K562 (cell line): ENCODE results near the gene CYRIA. TPM values are rescaled to one million over a fixed set of nuclear protein-coding genes. Genes with fewer than 3 reads are reported as not detected.

ENCODE experiments used
- ATAC-seq: fragments of 200-7000 bp; cut with Tn5 transposase; 3 replicates; pipeline ENCODE4 v1.9.1; 2020; ENCODE audit warnings: moderate library complexity
- BruUV-seq: library from RNA; stranded (reverse); fragments of 400-500 nt; replicated peaks from 2 replicates; lab custom pipeline; 2021; lab: Mats Ljungman, UMichigan
- CTCF ChIA-PET: fragments of 300-600 bp; formaldehyde crosslinking; extraction: SDS; loops from one replicate; lab custom pipeline; 2021; ENCODE audit warnings: low intra/inter-chr PET ratio; lab: Yijun Ruan, JAX
- POLR2A ChIA-PET: fragments of 300-600, 350-650 bp; sonication (Branson Sonifier 250); formaldehyde crosslinking; extraction: SDS; loops from one replicate; lab custom pipeline; 2021; ENCODE audit warnings: antibody characterized with exemption, inconsistent platforms; lab: Yijun Ruan, JAX
- DNase-seq, 4 experiments: peaks; one replicate each; pipeline versions ENCODE4 v3.0.0 to v3.0.0-alpha.2; 2011 to 2018; ENCODE audit warnings: low spot score in 3 of 4, mixed read lengths in 3 of 4; ENCODE audit errors: extremely low read depth in 1 of 4
- FAIRE-seq: peaks from 2 replicates; lab custom pipeline; 2011; peaks lifted over from hg19 to GRCh38; lab: Jason Lieb, UNC
- H2AFZ ChIP-seq: 2 replicates; pipeline ENCODE4 v1.6.0; 2011; ENCODE audit warnings: low read depth, low read length, control low read depth, inconsistent platforms
- H3K27ac ChIP-seq: fragments of 200-600 bp; 3 replicates; pipeline ENCODE4 v1.8.0; 2011; ENCODE audit warnings: low read depth, mild to moderate bottlenecking, control low read depth, inconsistent platforms, low read length, moderate library complexity, mixed read lengths; ENCODE audit errors: extremely low read depth
- H3K27me3 ChIP-seq, 2 experiments: fragments of 300-600 bp in 1 of 2; 2 replicates in 1 of 2; 3 replicates in 1 of 2; pipeline versions ENCODE4 v1.6.0 to v1.8.0; 2011; ENCODE audit warnings: inconsistent platforms in 2 of 2, low read length in 2 of 2, mild to moderate bottlenecking in 1 of 2, mixed read lengths in 1 of 2, moderate library complexity in 1 of 2; ENCODE audit not compliant: control insufficient read depth in 2 of 2, insufficient read depth in 2 of 2
- H3K36me3 ChIP-seq: fragments of 300-600 bp; 3 replicates; pipeline ENCODE4 v1.8.0; 2011; ENCODE audit warnings: mild to moderate bottlenecking, low read length, inconsistent platforms; ENCODE audit not compliant: control insufficient read depth, insufficient read depth
- H3K4me1 ChIP-seq, 2 experiments: fragments of 200-600 bp in 1 of 2; replicated peaks in 1 of 2; 2 replicates in 1 of 2; 3 replicates in 1 of 2; pipeline versions ENCODE4 v1.5.1 to v1.8.0; 2011; ENCODE audit warnings: inconsistent platforms in 2 of 2, low read length in 2 of 2, mild to moderate bottlenecking in 1 of 2, mixed read lengths in 1 of 2, moderate library complexity in 1 of 2; ENCODE audit not compliant: control insufficient read depth in 2 of 2, insufficient read depth in 2 of 2
- H3K4me2 ChIP-seq: 2 replicates; pipeline ENCODE4 v1.6.1; 2011; ENCODE audit warnings: low read length, control low read depth, inconsistent platforms, mixed read lengths; ENCODE audit not compliant: insufficient read depth
- H3K4me3 ChIP-seq: fragments of 200-600 bp; sonication (generic), shearing (Covaris generic); 2 replicates; pipeline ENCODE4 v1.5.1; 2016; ENCODE audit warnings: control low read depth, inconsistent platforms
- H3K79me2 ChIP-seq: fragments of 200-600 bp; 3 replicates; pipeline ENCODE4 v1.8.0; 2011; ENCODE audit warnings: low read length, inconsistent platforms; ENCODE audit not compliant: control insufficient read depth, insufficient read depth
- H3K9ac ChIP-seq, 2 experiments: 2 replicates each; pipeline versions ENCODE4 v1.6.0 to v1.6.1; 2011; ENCODE audit warnings: low read depth in 2 of 2, low read length in 2 of 2, control low read depth in 1 of 2, inconsistent platforms in 1 of 2, mild to moderate bottlenecking in 1 of 2, mixed read lengths in 1 of 2; ENCODE audit not compliant: insufficient read depth in 1 of 2
- H3K9me1 ChIP-seq: one replicate; pipeline ENCODE4 v1.6.0; 2011; ENCODE audit warnings: inconsistent platforms, mild to moderate bottlenecking, low read length, moderate library complexity; ENCODE audit not compliant: control insufficient read depth, insufficient read depth
- H3K9me3 ChIP-seq: replicated peaks from 2 replicates; pipeline ENCODE4 v1.5.1; 2011; ENCODE audit warnings: low read depth, low read length, inconsistent platforms; ENCODE audit not compliant: control insufficient read depth, insufficient read depth
- H4K20me1 ChIP-seq: replicated peaks from 2 replicates; pipeline ENCODE4 v1.6.1; 2011; ENCODE audit warnings: low read length, inconsistent platforms, mixed read lengths; ENCODE audit not compliant: control insufficient read depth, insufficient read depth
- ATF1 ChIP-seq, 2 experiments: fragments of 450-650 bp in 1 of 2; IDR thresholded peaks; 2 replicates each; pipeline ENCODE4 v1.6.1; 2016; ENCODE audit warnings: missing compliant biosample characterization in 1 of 2, missing genetic modification characterization in 1 of 2
- CREM ChIP-seq: IDR thresholded peaks from 2 replicates; pipeline ENCODE4 v1.6.1; 2014; ENCODE audit warnings: antibody characterized with exemption, low read depth
- FOS ChIP-seq: IDR thresholded peaks from 3 replicates; pipeline ENCODE4 v1.6.1; 2011; ENCODE audit not compliant: insufficient read length; ENCODE audit errors: extremely low read depth
- GTF2E2 ChIP-seq: fragments of 200-800 bp; sonication (Bioruptor generic); IDR thresholded peaks from 2 replicates; pipeline ENCODE4 v1.6.1; 2016; ENCODE audit warnings: missing genetic modification characterization, missing compliant biosample characterization
- HMBOX1 ChIP-seq: sonication (generic); IDR thresholded peaks from 2 replicates; pipeline ENCODE4 v1.6.1; 2016
- LCOR ChIP-seq: sonication (generic); formaldehyde crosslinking; IDR thresholded peaks from 2 replicates; pipeline ENCODE4 v1.8.0; 2022; ENCODE audit warnings: mild to moderate bottlenecking, missing genetic modification reagents
- MEIS2 ChIP-seq: fragments of 450-650 bp; IDR thresholded peaks from 2 replicates; pipeline ENCODE4 v1.6.1; 2014; ENCODE audit warnings: mild to moderate bottlenecking; ENCODE audit not compliant: partially characterized antibody
- MYNN ChIP-seq, 2 experiments: sonication (generic); formaldehyde crosslinking in 1 of 2; IDR thresholded peaks; 2 replicates each; pipeline versions ENCODE4 v1.5.0 to v1.6.1; 2016 to 2020; ENCODE audit warnings: antibody characterized with exemption in 1 of 2, missing genetic modification reagents in 1 of 2
- NR4A1 ChIP-seq, 2 experiments: fragments of 250-450 bp in 1 of 2; fragments of 450-650 bp in 1 of 2; sonication (Bioruptor Pico) in 1 of 2; IDR thresholded peaks; 2 replicates each; pipeline versions ENCODE4 v1.4.0 to v1.6.1; 2016 to 2020; ENCODE audit warnings: mild to moderate bottlenecking in 2 of 2, missing compliant biosample characterization in 1 of 2, missing genetic modification characterization in 1 of 2, moderate library complexity in 1 of 2
- XRCC3 ChIP-seq: fragments of 450-650 bp; IDR thresholded peaks from 2 replicates; pipeline ENCODE4 v1.6.1; 2017; ENCODE audit warnings: mild to moderate bottlenecking, moderate library complexity
- ZNF316 ChIP-seq: fragments of 450-650 bp; IDR thresholded peaks from 2 replicates; pipeline ENCODE4 v1.6.1; 2016
- ZNF592 ChIP-seq: fragments of 450-650 bp; IDR thresholded peaks from 2 replicates; pipeline ENCODE4 v1.6.1; 2017; ENCODE audit warnings: antibody characterized with exemption, mild to moderate bottlenecking
- ZNF655 ChIP-seq: fragments of 250-450 bp; sonication (Bioruptor Pico); IDR thresholded peaks from 2 replicates; pipeline ENCODE4 v1.5.0; 2021
- WGBS: fragments of 100-300 bp; shearing (Covaris generic); methylation state at CpG from one replicate; pipeline ENCODE4 v1.1.6; 2016; ENCODE audit warnings: low coverage, mixed read lengths; ENCODE audit not compliant: insufficient coverage; ENCODE audit errors: missing lambda C conversion rate; 5-methylcytosine and 5-hydroxymethylcytosine counted together
- in situ Hi-C: fragments of 300-500 bp; cut with MboI; formaldehyde crosslinking; loops from 4 replicates; pipeline ENCODE4 v1.15.0; 2018; ENCODE audit warnings: inconsistent platforms, mixed read lengths
- intact Hi-C: fragments of 100-400 bp; cut with micrococcal nuclease; formaldehyde crosslinking; loops from 2 replicates; pipeline ENCODE4 v1.14.2; 2022
- polyA plus RNA-seq, 8 experiments: library from polyadenylated mRNA; depleted of rRNA in 4 of 8; stranded (reverse) in 5 of 8; unstranded in 3 of 8; fragments of >200 nt; fragmentation: Nextera tagmentation in 2 of 8; fragmentation: Illumina TruSeq in 1 of 8; extraction: Ambion mirVana in 2 of 8; extraction: Trizol in 1 of 8; gene quantifications; 2 replicates each; pipeline versions ENCODE4 v1.2.1 to v1.2.3, GENCODE V29; 2011 to 2014; ENCODE audit warnings: inconsistent platforms in 1 of 8, missing spikeins in 1 of 8
- total RNA-seq, 7 experiments: library from RNA; depleted of rRNA in 6 of 7; stranded (reverse); fragments of >200 nt in 6 of 7; fragmentation: Illumina TruSeq in 2 of 7; extraction: Trizol in 2 of 7; gene quantifications; 2 replicates each; pipeline versions ENCODE4 v1.2.1 to v1.2.3, GENCODE V29; 2011 to 2021; ENCODE audit warnings: low replicate concordance in 1 of 7

CYRIA gene
- total and polyA plus RNA-seq, 9 of the 15 experiments (the other 6 are each of a cell fraction or from before 2014, with no cell fraction given) = 0.84 to 5.6 (median 3.0) TPM

- FAIRE-seq (peak; percentile 83), DNase-seq (peak in 3 of 4 experiments; percentile 16 to 79 (median 32)), ATAC-seq (peak; percentile 47)
- Histone ChIP-seq H3K4me3 (no peak overlapping the region), H3K4me1 (peaks cover 18 to 61% of the 10 kb centered on the region in 2 experiments), H3K79me2 (no peaks in the 10 kb centered on the region), H3K27me3 (no peaks in the 10 kb centered on the region), H2AFZ (peak overlapping the region; percentile 57), H3K9me3 (no peaks in the 10 kb centered on the region), H3K27ac (peak overlapping the region; percentile 62; the same call in 2 of the 3 replicates), H3K9ac (0 out of 4 replicates have a peak overlapping the region, but pooled peaks of 1 of the 2 experiments have one; percentile 7), H3K4me2 (peak overlapping the region; percentile 53), H4K20me1 (no peaks in the 10 kb centered on the region), H3K36me3 (no peaks in the 10 kb centered on the region), H3K9me1 (no peaks in the 10 kb centered on the region)
- 6% methylated on average over 7 of the region's 7 CpGs for whole genome bisulfite sequencing
- in situ Hi-C loops = no loop called here
- CTCF ChIA-PET = no interaction called here
- POLR2A ChIA-PET = interaction anchor here (1.0 to 1.9 kb wide), 2 partner anchors 11 to 35 kb away, joined by 3 to 4 read pairs; no protein-coding TSS in a partner anchor
- no TSS peak for BruUV-seq
- intact Hi-C loops = loop anchor here (5.0 to 10.0 kb wide), 2 partner anchors 33 to 491 kb away; partner anchors contain the start of gene CYRIA
- TF ChIP-seq MYNN (IDR thresholded peaks at IDR 0.05) (0 out of 2 replicates have a peak, but pooled peaks have one; percentile 25), MYNN (CRISPR knock-in tag; IDR thresholded peaks at IDR 0.05) (no peak), HMBOX1 (peak; percentile 74), MEIS2 (peak; percentile 49), XRCC3 (no peak), ZNF592 (peak; percentile 51; the same call in 1 of the 2 replicates), GTF2E2 (tag) (peak; percentile 56; the same call in 1 of the 2 replicates), NR4A1 (CRISPR knock-in tag; IDR thresholded peaks at IDR 0.05) (0 out of 2 replicates have a peak, but pooled peaks have one; percentile 8), NR4A1 (tag; IDR thresholded peaks at IDR 0.05) (peak; percentile 51; the same call in 1 of the 2 replicates), FOS (no peak), ZNF655 (no peak), ZNF316 (0 out of 2 replicates have a peak, but pooled peaks have one; percentile 2), LCOR (CRISPR knock-in tag) (peak; percentile 68; the same call in 1 of the 2 replicates), CREM (0 out of 2 replicates have a peak, but pooled peaks have one; percentile 28), ATF1 (CRISPR knock-in tag; IDR thresholded peaks at IDR 0.05) (no peak), ATF1 (tag; IDR thresholded peaks at IDR 0.05) (peak; percentile 45)
Observed at GRCh38 chr2:16633621-16634430, 31.8 kb downstream of the CYRIA start.
